ENCODE measurements around the gene ZNF775. TPM values are rescaled to one million over a fixed set of nuclear protein-coding genes. Genes with fewer than 3 reads are reported as not detected.

Gene ZNF775
- total RNA-seq, 1 donor from 2014 or later: 5.0 TPM

GRCh38 chr7:150368884-150369747 lies 10.0 kb upstream of the ZNF775 start:
- peak; percentile 70 for DNase-seq (ENCODE audit: low read depth)

GRCh38 chr7:150369748-150370501 lies 9.2 kb upstream of the ZNF775 start:
- DNase-seq (ENCODE audit: low read depth): no peak

GRCh38 chr7:150370612-150371071 lies 8.5 kb upstream of the ZNF775 start:
- DNase-seq (ENCODE audit: low read depth): no peak

GRCh38 chr7:150371131-150371995 lies 7.8 kb upstream of the ZNF775 start:
- DNase-seq (ENCODE audit: low read depth): no peak

- DNase-seq (ENCODE audit: low read depth): no peak
Observed at GRCh38 chr7:150371996-150372270, 7.2 kb upstream of the ZNF775 start.

GRCh38 chr7:150372271-150373048 lies 6.7 kb upstream of the ZNF775 start:
- DNase-seq (ENCODE audit: low read depth): no peak

GRCh38 chr7:150373049-150373801 lies 5.9 kb upstream of the ZNF775 start:
- no peak for DNase-seq (ENCODE audit: low read depth)

GRCh38 chr7:150374026-150374425 lies 5.1 kb upstream of the ZNF775 start:
- no peak for DNase-seq (ENCODE audit: low read depth)

- DNase-seq (ENCODE audit: low read depth): no peak
Observed at GRCh38 chr7:150374472-150374871, 4.7 kb upstream of the ZNF775 start.

- peak; percentile 39 for DNase-seq (ENCODE audit: low read depth)
Observed at GRCh38 chr7:150375662-150376521, 3.2 kb upstream of the ZNF775 start.

GRCh38 chr7:150376560-150376959 lies 2.6 kb upstream of the ZNF775 start:
- no peak for DNase-seq (ENCODE audit: low read depth)

GRCh38 chr7:150377196-150377595 lies 1.9 kb upstream of the ZNF775 start:
- DNase-seq (ENCODE audit: low read depth): no peak

- DNase-seq (ENCODE audit: low read depth): no peak
Observed at GRCh38 chr7:150377635-150378034, 1.5 kb upstream of the ZNF775 start.

- DNase-seq (ENCODE audit: low read depth): peak; percentile 78
Observed at GRCh38 chr7:150378115-150378852, 846 bp upstream of the ZNF775 start.

- no peak for DNase-seq (ENCODE audit: low read depth)
Observed at GRCh38 chr7:150379441-150380379, 580 bp downstream of the ZNF775 start.

GRCh38 chr7:150380463-150380862 lies 1.3 kb downstream of the ZNF775 start:
- no peak for DNase-seq (ENCODE audit: low read depth)

- no peak for DNase-seq (ENCODE audit: low read depth)
Observed at GRCh38 chr7:150381096-150381495, 2.0 kb downstream of the ZNF775 start.

- no peak for DNase-seq (ENCODE audit: low read depth)
Observed at GRCh38 chr7:150381785-150382122, 2.6 kb downstream of the ZNF775 start.

Measured in renal cortical epithelial cell (primary cell).